Stimulated activated naive CD8-positive, alpha-beta T cell treated with anti-CD3 and anti-CD28 coated beads, Interleukin-15, Interleukin-2, amounts not matched to agents 100 ng/mL and 50 ng/mL, for 24 hours (primary cell): ENCODE results near the gene CHRNA5.
"Not testable (repeated sequence)": the region's sequence is repeated elsewhere in the genome, so short reads cannot be mapped to it uniquely, and the experiment has no call there.

Experiments
- H3K27ac Mint-ChIP-seq: one replicate; pipeline ENCODE4 v1.8.0; 2021; ENCODE audit warnings: mild to moderate bottlenecking, mixed read lengths
- H3K27me3 Mint-ChIP-seq: one replicate; pipeline ENCODE4 v1.8.0; 2021; ENCODE audit warnings: mixed read lengths
- H3K36me3 Mint-ChIP-seq: one replicate; pipeline ENCODE4 v1.8.0; 2021; ENCODE audit warnings: low read depth, mixed read lengths
- H3K4me1 Mint-ChIP-seq: one replicate; pipeline ENCODE4 v1.8.0; 2021; ENCODE audit warnings: low read depth, mixed read lengths
- H3K4me3 Mint-ChIP-seq: one replicate; pipeline ENCODE4 v1.8.0; 2021; ENCODE audit warnings: mild to moderate bottlenecking, mixed read lengths
- H3K9me3 Mint-ChIP-seq: one replicate; pipeline ENCODE4 v1.8.0; 2021; ENCODE audit warnings: mixed read lengths

CHRNA5 gene

GRCh38 chr15:78603467-78603866 is 38.1 kb downstream of the CHRNA5 start:
- H3K4me3 Mint-ChIP-seq, result no peak overlapping the region
- H3K9me3 Mint-ChIP-seq, result no peaks in the 10 kb centered on the region
- H3K4me1 Mint-ChIP-seq, result no peaks in the 10 kb centered on the region
- H3K27ac Mint-ChIP-seq, result no peak overlapping the region
- peaks cover 10% of the 10 kb centered on the region for H3K27me3 Mint-ChIP-seq
- H3K36me3 Mint-ChIP-seq, result no peaks in the 10 kb centered on the region

- Mint-ChIP-seq H3K4me1 (no peaks in the 10 kb centered on the region), H3K27ac (no peak overlapping the region), H3K36me3 (no peaks in the 10 kb centered on the region), H3K9me3 (no peaks in the 10 kb centered on the region), H3K27me3 (peaks cover 10% of the 10 kb centered on the region), H3K4me3 (no peak overlapping the region)
Measured at GRCh38 chr15:78604420-78604819, 39.1 kb downstream of the CHRNA5 start.

DNA sequence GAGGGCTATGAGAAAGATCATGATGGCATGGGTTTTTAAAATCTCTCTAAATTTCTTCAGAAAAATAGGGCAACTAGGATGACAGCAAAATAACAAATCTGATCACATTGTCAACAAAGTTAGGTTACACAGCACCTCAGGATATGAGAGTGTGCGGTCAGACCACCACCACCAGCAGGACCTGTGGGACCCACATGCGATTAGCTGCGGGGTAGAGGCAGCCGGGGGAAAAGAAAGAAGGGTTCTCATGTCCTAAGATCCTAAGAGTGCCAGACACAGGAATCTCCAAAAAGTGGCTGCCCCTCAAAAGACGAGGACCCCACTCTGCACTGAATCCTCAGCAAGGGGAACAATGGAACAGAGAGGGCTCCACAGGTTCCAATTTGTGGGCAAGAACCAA is 39.9 kb downstream of the CHRNA5 start:
- Mint-ChIP-seq H3K4me3 (no peak overlapping the region), H3K4me1 (no peaks in the 10 kb centered on the region), H3K27me3 (peaks cover 10% of the 10 kb centered on the region), H3K27ac (no peak overlapping the region), H3K36me3 (no peaks in the 10 kb centered on the region), H3K9me3 (no peaks in the 10 kb centered on the region)

DNA sequence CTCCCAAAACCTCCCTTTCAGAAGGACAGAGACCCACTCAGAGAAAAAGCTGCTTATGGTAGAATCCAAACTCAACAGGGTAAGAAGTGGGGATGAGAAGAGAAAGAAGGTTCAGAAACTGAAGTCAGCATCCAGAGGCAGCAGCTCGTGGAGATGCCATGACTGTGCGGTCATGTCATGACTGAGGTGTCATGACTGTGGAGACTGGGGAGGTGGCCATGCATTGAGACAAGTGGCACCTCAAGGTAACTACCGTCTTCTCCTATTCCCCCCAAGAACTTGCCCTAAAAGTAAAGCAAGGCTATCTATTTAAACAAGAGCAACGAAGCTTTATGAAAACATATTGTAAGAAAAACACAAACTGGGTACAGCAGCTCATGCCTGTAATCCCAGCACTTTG is 40.4 kb downstream of the CHRNA5 start:
- peaks cover 10% of the 10 kb centered on the region for H3K27me3 Mint-ChIP-seq
- H3K27ac Mint-ChIP-seq, result no peak overlapping the region
- no peak overlapping the region for H3K4me3 Mint-ChIP-seq

DNA sequence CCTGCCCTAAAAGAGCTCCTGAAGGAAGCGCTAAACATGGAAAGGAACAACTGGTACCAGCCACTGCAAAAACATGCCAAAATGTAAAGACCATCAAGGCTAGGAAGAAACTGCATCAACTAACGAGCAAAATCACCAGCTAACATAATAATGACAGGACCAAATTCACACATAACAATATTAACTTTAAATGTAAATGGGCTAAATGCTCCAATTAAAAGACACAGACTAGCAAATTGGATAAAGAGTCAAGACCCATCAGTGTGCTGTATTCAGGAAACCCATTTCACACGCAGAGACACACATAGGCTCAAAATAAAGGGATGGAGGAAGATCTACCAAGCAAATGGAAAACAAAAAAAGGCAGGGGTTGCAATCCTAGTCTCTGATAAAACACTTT is 44.2 kb downstream of the CHRNA5 start:
- not testable (repeated sequence) for H3K4me3 Mint-ChIP-seq, H3K36me3 Mint-ChIP-seq, H3K27ac Mint-ChIP-seq, H3K9me3 Mint-ChIP-seq, H3K27me3 Mint-ChIP-seq, H3K4me1 Mint-ChIP-seq

More for the DNA sequence above, 40.4 kb downstream of the CHRNA5 start:
- Mint-ChIP-seq H3K9me3 (no peaks in the 10 kb centered on the region), H3K36me3 (no peaks in the 10 kb centered on the region), H3K4me1 (no peaks in the 10 kb centered on the region)

- Mint-ChIP-seq H3K4me1 (peaks cover 3% of the 10 kb centered on the region), H3K27me3 (peaks cover 8% of the 10 kb centered on the region), H3K36me3 (no peaks in the 10 kb centered on the region), H3K4me3 (no peak overlapping the region), H3K27ac (no peak overlapping the region), H3K9me3 (no peaks in the 10 kb centered on the region)
Measured at GRCh38 chr15:78614021-78614420, 48.7 kb downstream of the CHRNA5 start.

- Mint-ChIP-seq H3K9me3 (no peaks in the 10 kb centered on the region), H3K27ac (no peak overlapping the region), H3K4me3 (no peak overlapping the region), H3K4me1 (peaks cover 3% of the 10 kb centered on the region), H3K36me3 (no peaks in the 10 kb centered on the region), H3K27me3 (peaks cover 19% of the 10 kb centered on the region)
Measured at GRCh38 chr15:78615151-78615589, 49.9 kb downstream of the CHRNA5 start.

DNA sequence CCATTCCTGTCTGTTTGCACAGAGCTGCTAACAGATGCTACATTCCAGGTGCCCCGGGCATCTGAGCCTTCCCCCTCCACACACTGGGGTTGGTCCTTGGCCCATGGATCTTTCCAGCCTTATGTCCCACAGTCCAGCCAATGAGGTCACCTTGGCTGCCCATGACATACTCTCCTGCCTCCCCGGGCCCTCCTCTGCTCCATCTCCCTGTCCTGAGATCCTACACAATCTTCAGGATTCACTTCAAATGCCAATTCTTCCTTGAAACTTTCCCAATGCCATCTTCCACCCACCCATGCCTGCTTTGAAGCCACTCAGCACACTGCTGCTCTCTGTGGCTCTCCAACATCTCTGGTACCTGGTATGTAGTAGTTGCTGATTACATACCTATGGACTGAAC is 51.2 kb downstream of the CHRNA5 start:
- H3K36me3 Mint-ChIP-seq, result no peaks in the 10 kb centered on the region
- no peak overlapping the region for H3K27ac Mint-ChIP-seq
- peaks cover 8% of the 10 kb centered on the region for H3K4me1 Mint-ChIP-seq
- no peaks in the 10 kb centered on the region for H3K9me3 Mint-ChIP-seq
- no peak overlapping the region for H3K4me3 Mint-ChIP-seq
- H3K27me3 Mint-ChIP-seq, result peaks cover 24% of the 10 kb centered on the region

GRCh38 chr15:78617076-78617475 is 51.8 kb downstream of the CHRNA5 start:
- Mint-ChIP-seq H3K27ac (no peak overlapping the region), H3K9me3 (no peaks in the 10 kb centered on the region), H3K36me3 (no peaks in the 10 kb centered on the region), H3K4me3 (no peak overlapping the region), H3K4me1 (peaks cover 10% of the 10 kb centered on the region), H3K27me3 (peaks cover 29% of the 10 kb centered on the region)

GRCh38 chr15:78617516-78617915 is 52.2 kb downstream of the CHRNA5 start:
- no peaks in the 10 kb centered on the region for H3K9me3 Mint-ChIP-seq
- H3K27me3 Mint-ChIP-seq, result peaks cover 34% of the 10 kb centered on the region
- no peak overlapping the region for H3K27ac Mint-ChIP-seq
- peaks cover 10% of the 10 kb centered on the region for H3K4me1 Mint-ChIP-seq
- no peaks in the 10 kb centered on the region for H3K36me3 Mint-ChIP-seq
- H3K4me3 Mint-ChIP-seq, result no peak overlapping the region

GRCh38 chr15:78618064-78618463 is 52.7 kb downstream of the CHRNA5 start:
- H3K4me3 Mint-ChIP-seq, result no peak overlapping the region
- H3K27me3 Mint-ChIP-seq, result peaks cover 37% of the 10 kb centered on the region
- H3K9me3 Mint-ChIP-seq, result no peaks in the 10 kb centered on the region
- H3K4me1 Mint-ChIP-seq, result peaks cover 10% of the 10 kb centered on the region
- H3K27ac Mint-ChIP-seq, result no peak overlapping the region
- no peaks in the 10 kb centered on the region for H3K36me3 Mint-ChIP-seq

- peaks cover 10% of the 10 kb centered on the region for H3K4me1 Mint-ChIP-seq
- no peaks in the 10 kb centered on the region for H3K36me3 Mint-ChIP-seq
- H3K27ac Mint-ChIP-seq, result no peak overlapping the region
- no peak overlapping the region for H3K4me3 Mint-ChIP-seq
- no peaks in the 10 kb centered on the region for H3K9me3 Mint-ChIP-seq
- H3K27me3 Mint-ChIP-seq, result peaks cover 42% of the 10 kb centered on the region
Measured at GRCh38 chr15:78618490-78618934, 53.2 kb downstream of the CHRNA5 start.

DNA sequence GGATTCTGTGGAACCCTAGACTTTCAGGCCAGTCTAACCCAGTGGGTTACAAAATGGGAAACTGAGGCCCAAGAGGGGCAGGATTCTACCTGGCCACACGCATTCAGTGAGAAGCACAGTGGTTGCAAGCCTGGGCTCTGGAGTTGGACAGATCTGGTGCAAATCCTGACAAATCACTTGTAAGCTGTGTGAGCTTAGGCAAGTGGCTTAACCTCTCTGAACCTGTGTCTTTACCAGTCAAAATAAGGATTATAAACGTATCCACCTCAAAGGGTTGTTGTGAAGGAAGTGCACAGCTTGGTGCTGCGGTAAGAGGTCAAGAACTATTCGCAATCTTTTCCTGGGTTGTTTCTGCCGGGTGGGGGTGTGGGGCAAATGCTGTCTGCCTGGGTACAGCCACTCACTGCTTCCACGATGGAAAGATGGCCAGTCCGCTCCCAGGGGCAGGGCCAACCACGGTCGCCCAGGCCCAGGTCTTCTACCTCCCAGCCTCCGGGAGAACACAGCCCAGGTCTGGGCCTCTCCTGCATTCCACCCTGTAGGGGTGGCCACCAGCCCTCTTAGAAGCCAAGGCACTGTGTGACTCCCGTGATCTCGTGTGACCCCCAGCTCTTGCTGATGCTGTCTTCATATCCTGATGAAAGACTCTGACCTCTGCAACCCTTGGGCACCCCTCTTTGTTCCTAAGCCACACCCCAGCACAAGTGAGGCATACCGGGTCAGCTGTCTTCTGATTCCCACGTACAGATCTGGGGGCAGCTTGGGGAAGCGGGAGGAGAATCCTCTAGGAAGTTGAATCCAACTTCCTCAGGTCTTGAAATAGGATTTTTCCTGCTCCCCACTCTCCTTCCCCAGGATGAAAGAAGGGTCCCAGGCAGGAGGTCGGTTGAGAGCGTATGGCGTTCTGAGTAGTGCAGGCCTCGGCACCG is 54.0 kb downstream of the CHRNA5 start:
- Mint-ChIP-seq H3K4me1 (peaks cover 10% of the 10 kb centered on the region), H3K27me3 (peaks cover 46% of the 10 kb centered on the region), H3K36me3 (no peaks in the 10 kb centered on the region), H3K9me3 (no peaks in the 10 kb centered on the region), H3K4me3 (no peak overlapping the region), H3K27ac (no peak overlapping the region)

- Mint-ChIP-seq H3K27me3 (peaks cover 46% of the 10 kb centered on the region), H3K27ac (no peak overlapping the region), H3K9me3 (no peaks in the 10 kb centered on the region), H3K36me3 (no peaks in the 10 kb centered on the region), H3K4me1 (peaks cover 10% of the 10 kb centered on the region), H3K4me3 (no peak overlapping the region)
Measured at GRCh38 chr15:78620021-78620526, 54.8 kb downstream of the CHRNA5 start.

DNA sequence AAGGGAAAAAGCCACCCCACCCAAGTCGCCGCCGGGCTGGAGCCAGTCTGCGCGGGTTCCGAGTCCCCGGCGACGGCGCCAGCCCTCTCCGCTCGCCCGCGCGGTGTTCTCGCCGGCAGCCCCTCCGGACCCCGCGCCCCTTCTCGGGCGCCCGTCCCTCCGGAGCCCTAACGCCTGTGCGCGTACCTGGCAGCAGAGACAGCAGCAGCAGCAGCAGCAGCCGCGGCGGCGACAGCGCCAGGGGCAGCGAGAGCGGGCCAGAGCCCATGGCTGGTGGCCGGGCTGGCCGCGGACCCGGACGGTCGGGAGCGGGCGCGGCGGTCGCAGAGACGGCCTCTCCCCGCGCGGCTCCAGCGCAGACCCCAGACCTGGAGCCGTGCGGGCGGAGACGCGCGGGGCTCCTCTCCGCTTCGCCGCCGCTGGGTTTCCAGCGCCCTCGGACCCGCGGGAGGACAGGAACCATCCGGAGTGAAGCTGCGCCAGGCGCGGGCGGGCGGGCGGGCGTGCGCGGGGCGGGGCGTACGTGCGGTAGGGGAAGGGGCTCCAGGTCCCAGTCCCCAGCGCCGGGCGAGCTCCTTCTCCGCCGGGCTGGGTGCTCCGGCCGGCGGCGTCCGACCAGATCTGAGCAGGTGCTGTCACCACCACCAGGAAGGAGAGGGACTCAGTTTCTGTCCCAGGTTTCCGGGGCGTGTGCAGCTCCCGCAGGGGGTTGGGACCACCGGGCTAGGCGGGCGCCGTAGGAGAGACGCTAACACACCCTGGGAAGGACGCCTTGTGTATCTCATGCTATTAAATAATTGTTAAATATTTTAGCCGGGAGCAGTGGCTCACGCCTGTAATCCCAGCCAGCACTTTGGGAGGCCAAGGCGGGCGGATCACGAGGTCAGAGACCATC is 55.5 kb downstream of the CHRNA5 start, which contains the start of gene CHRNA3:
Gene CHRNA3 (minus strand): TSS at position 470 of the 895 bp plus-strand sequence. CDS start 202 bp downstream, at position 268.
- H3K4me1 Mint-ChIP-seq, result peaks cover 10% of the 10 kb centered on the region
- H3K4me3 Mint-ChIP-seq, result peak within 1 kb of the TSS; percentile 35
- H3K36me3 Mint-ChIP-seq, result no peaks in the 10 kb centered on the region
- peaks cover 46% of the 10 kb centered on the region for H3K27me3 Mint-ChIP-seq
- H3K27ac Mint-ChIP-seq, result no peak within 1 kb of the TSS
- no peaks in the 10 kb centered on the region for H3K9me3 Mint-ChIP-seq
